Neural progenitor cell (in vitro differentiated cells): Measurements from ENCODE around the gene PHRF1. TPM values are rescaled to one million over a fixed set of nuclear protein-coding genes. Genes with fewer than 3 reads are reported as not detected.
A peak's percentile ranks its signal among the peaks of the same experiment; 100 is the strongest.

Experiments used
- DNase-seq: peaks from one replicate; pipeline ENCODE4 v3.0.0-alpha.2; 2016; ENCODE audit warnings: low spot score
- H2AFZ ChIP-seq: fragments of 200-600 bp; sonication (generic); replicated peaks from 2 replicates; pipeline ENCODE4 v1.6.1; 2016; ENCODE audit warnings: antibody characterized with exemption
- H3F3A ChIP-seq: fragments of 200-600 bp; sonication (generic); 2 replicates; pipeline ENCODE4 v1.6.1; 2016; ENCODE audit warnings: antibody characterized with exemption, low read depth
- H3K27ac ChIP-seq: fragments of 200-600 bp; sonication (generic); 2 replicates; pipeline ENCODE4 v1.5.1; 2016; ENCODE audit warnings: mild to moderate bottlenecking
- H3K27me3 ChIP-seq: fragments of 200-600 bp; sonication (generic); 2 replicates; pipeline ENCODE4 v1.6.1; 2016; ENCODE audit warnings: mild to moderate bottlenecking, moderate library complexity
- H3K36me3 ChIP-seq: fragments of 200-600 bp; sonication (generic); 2 replicates; pipeline ENCODE4 v1.5.1; 2016
- H3K4me1 ChIP-seq: fragments of 200-600 bp; sonication (generic); 2 replicates; pipeline ENCODE4 v1.6.1; 2016; ENCODE audit warnings: mixed run types
- H3K4me2 ChIP-seq: fragments of 200-600 bp; sonication (generic); 2 replicates; pipeline ENCODE4 v1.6.1; 2016
- H3K4me3 ChIP-seq: fragments of 200-600 bp; sonication (generic); 2 replicates; pipeline ENCODE4 v1.5.1; 2016
- H3K79me2 ChIP-seq: fragments of 200-600 bp; sonication (generic); 2 replicates; pipeline ENCODE4 v1.6.1; 2016; ENCODE audit warnings: low read depth
- H3K9ac ChIP-seq: fragments of 200-600 bp; sonication (generic); 2 replicates; pipeline ENCODE4 v1.6.1; 2016
- H3K9me3 ChIP-seq: fragments of 200-600 bp; sonication (generic); 2 replicates; pipeline ENCODE4 v1.5.1; 2016; ENCODE audit warnings: low read depth
- H4K20me1 ChIP-seq: fragments of 200-600 bp; sonication (generic); 2 replicates; pipeline ENCODE4 v1.6.1; 2016; ENCODE audit warnings: low read depth
- H3K27ac Mint-ChIP-seq: 3 replicates; pipeline ENCODE4 v1.8.0; 2021; ENCODE audit warnings: mixed read lengths
- H3K27me3 Mint-ChIP-seq: 2 replicates; pipeline ENCODE4 v1.8.0; 2022; ENCODE audit warnings: low read depth, mild to moderate bottlenecking, inconsistent platforms, moderate library complexity, mixed read lengths; ENCODE audit not compliant: insufficient read depth
- H3K36me3 Mint-ChIP-seq: 3 replicates; pipeline ENCODE4 v1.8.0; 2021; ENCODE audit warnings: mixed read lengths
- H3K4me1 Mint-ChIP-seq: 3 replicates; pipeline ENCODE4 v1.8.0; 2021; ENCODE audit warnings: mixed read lengths
- H3K4me3 Mint-ChIP-seq: 3 replicates; pipeline ENCODE4 v1.8.0; 2021; ENCODE audit warnings: mild to moderate bottlenecking, moderate library complexity, mixed read lengths
- H3K9me3 Mint-ChIP-seq: 3 replicates; pipeline ENCODE4 v1.8.0; 2020; ENCODE audit warnings: mixed read lengths
- CTCF ChIP-seq: fragments of 200-600 bp; sonication (generic); IDR thresholded peaks from 2 replicates; pipeline ENCODE4 v1.5.1; 2017; ENCODE audit warnings: antibody characterized with exemption, mild to moderate bottlenecking
- EZH2 ChIP-seq: fragments of 200-600 bp; sonication (generic); IDR thresholded peaks from 2 replicates; pipeline ENCODE4 v1.6.1; 2017; ENCODE audit warnings: antibody characterized with exemption, mild to moderate bottlenecking, moderate library complexity
- EZH2phosphoT487 ChIP-seq: fragments of 200-600 bp; sonication (generic); IDR thresholded peaks from 2 replicates; pipeline ENCODE4 v1.6.1; 2017; ENCODE audit warnings: antibody characterized with exemption
- total RNA-seq: library from RNA; depleted of rRNA; stranded (reverse); fragments of >200 nt; gene quantifications from 2 replicates; pipeline ENCODE4 v1.2.3, GENCODE V29; 2015; ENCODE audit warnings: low replicate concordance

PHRF1 gene
- total RNA-seq, 1 donor from 2014 or later = 9.8 TPM

- Mint-ChIP-seq H3K27me3 (peaks cover 14% of the 10 kb centered on the region), H3K4me1 (no peaks in the 10 kb centered on the region), H3K36me3 (peaks cover 4% of the 10 kb centered on the region), H3K9me3 (no peaks in the 10 kb centered on the region), H3K27ac (no peak within 1 kb of the TSS), H3K4me3 (peak within 1 kb of the TSS; percentile 83)
- Histone ChIP-seq H2AFZ (no peak within 1 kb of the TSS), H3K4me1 (no peaks in the 10 kb centered on the region), H3K27me3 (no peaks in the 10 kb centered on the region), H3K9ac (peak within 1 kb of the TSS; percentile 64), H3K9me3 (no peaks in the 10 kb centered on the region), H4K20me1 (peaks cover 44% of the 10 kb centered on the region), H3K27ac (peak within 1 kb of the TSS; percentile 59), H3K4me3 (peak within 1 kb of the TSS; percentile 90), H3F3A (peaks cover 32% of the 10 kb centered on the region), H3K4me2 (peak within 1 kb of the TSS; percentile 91), H3K79me2 (peaks cover 5% of the 10 kb centered on the region), H3K36me3 (no peaks in the 10 kb centered on the region)
- TF ChIP-seq EZH2 (no peak), CTCF (no peak), EZH2phosphoT487 (no peak)
- DNase-seq = peak; percentile 94
Measured at GRCh38 chr11:615504-616319, 39.4 kb downstream of the PHRF1 start, which contains the start of gene IRF7. TSS of gene IRF7 (minus strand) at chr11:615950. CDS start at chr11:615364, 586 bp downstream.

- peak overlapping the region; percentile 83 for H3K4me3 Mint-ChIP-seq
Measured at GRCh38 chr11:616320-617198, 40.3 kb downstream of the PHRF1 start.

More at GRCh38 chr11:616320-617198, 40.3 kb downstream of the PHRF1 start:
- Histone ChIP-seq H3K79me2 (peaks cover 5% of the 10 kb centered on the region), H3K9ac (no peak overlapping the region), H3K36me3 (no peaks in the 10 kb centered on the region), H3K4me2 (peak overlapping the region; percentile 91), H3K27me3 (no peaks in the 10 kb centered on the region), H2AFZ (no peak overlapping the region), H3F3A (peaks cover 32% of the 10 kb centered on the region), H3K27ac (no peak overlapping the region), H3K9me3 (no peaks in the 10 kb centered on the region), H4K20me1 (peaks cover 37% of the 10 kb centered on the region), H3K4me1 (no peaks in the 10 kb centered on the region), H3K4me3 (peak overlapping the region; percentile 90)
- Mint-ChIP-seq H3K9me3 (no peaks in the 10 kb centered on the region), H3K4me1 (no peaks in the 10 kb centered on the region), H3K27me3 (peaks cover 14% of the 10 kb centered on the region), H3K36me3 (peaks cover 2% of the 10 kb centered on the region), H3K27ac (no peak overlapping the region)
- no peak for DNase-seq
- TF ChIP-seq EZH2phosphoT487 (no peak), EZH2 (no peak), CTCF (no peak)
